Left ventricle myocardium inferior (tissue), 1 donor: Measurements from ENCODE around the gene PCYOX1L. TPM values are rescaled to one million over a fixed set of nuclear protein-coding genes. Genes with fewer than 3 reads are reported as not detected.
A peak's percentile ranks its signal among the peaks of the same experiment; 100 is the strongest.

ENCODE experiments used
- DNase-seq: peaks from one replicate; pipeline ENCODE4 v3.0.0-alpha.2; 2020
- H3K27ac ChIP-seq: fragments of 200-600 bp; replicated peaks from 2 replicates; pipeline ENCODE4 v1.8.0; 2021
- H3K27me3 ChIP-seq: fragments of 200-600 bp; 2 replicates; pipeline ENCODE4 v1.8.0; 2021; ENCODE audit warnings: low read depth
- H3K36me3 ChIP-seq: fragments of 200-600 bp; 2 replicates; pipeline ENCODE4 v1.8.0; 2021
- H3K4me1 ChIP-seq: fragments of 200-600 bp; 2 replicates; pipeline ENCODE4 v1.8.0; 2021
- H3K4me3 ChIP-seq: fragments of 200-600 bp; 2 replicates; pipeline ENCODE4 v1.8.0; 2021; ENCODE audit warnings: mild to moderate bottlenecking, moderate library complexity
- H3K9me3 ChIP-seq: fragments of 200-600 bp; replicated peaks from 2 replicates; pipeline ENCODE4 v1.8.0; 2021
- CTCF ChIP-seq: fragments of 200-600 bp; IDR thresholded peaks from 2 replicates; pipeline ENCODE4 v1.8.0; 2021; ENCODE audit warnings: antibody characterized with exemption, mild to moderate bottlenecking, borderline replicate concordance
- intact Hi-C: fragments of 100-400 bp; cut with micrococcal nuclease; formaldehyde crosslinking; loops from one replicate; pipeline ENCODE4 v1.11.0; 2022
- total RNA-seq: library from RNA; stranded (reverse); fragmentation: NEBNext Ultra II Directional; extraction: Animal tissue kit (Norgen Biotek cat#: 25700); gene quantifications from one replicate; pipeline ENCODE4 v1.2.1, GENCODE V29; 2021
- donor health status: DM: no; HTN: yes; CAD: no; lungs with severe emphysema.

Gene PCYOX1L
- total RNA-seq, 1 donor from 2014 or later, result 3.2 TPM

GRCh38 chr5:149400304-149400703 lies 42.5 kb downstream of the PCYOX1L start:
- Histone ChIP-seq H3K36me3 (no peaks in the 10 kb centered on the region), H3K27me3 (no peaks in the 10 kb centered on the region), H3K27ac (peak overlapping the region; percentile 27), H3K4me1 (peaks cover 14% of the 10 kb centered on the region), H3K4me3 (no peak overlapping the region), H3K9me3 (no peaks in the 10 kb centered on the region)
- intact Hi-C loops, result no loop called here
- no peak for TF ChIP-seq CTCF
- DNase-seq, result no peak

DNA sequence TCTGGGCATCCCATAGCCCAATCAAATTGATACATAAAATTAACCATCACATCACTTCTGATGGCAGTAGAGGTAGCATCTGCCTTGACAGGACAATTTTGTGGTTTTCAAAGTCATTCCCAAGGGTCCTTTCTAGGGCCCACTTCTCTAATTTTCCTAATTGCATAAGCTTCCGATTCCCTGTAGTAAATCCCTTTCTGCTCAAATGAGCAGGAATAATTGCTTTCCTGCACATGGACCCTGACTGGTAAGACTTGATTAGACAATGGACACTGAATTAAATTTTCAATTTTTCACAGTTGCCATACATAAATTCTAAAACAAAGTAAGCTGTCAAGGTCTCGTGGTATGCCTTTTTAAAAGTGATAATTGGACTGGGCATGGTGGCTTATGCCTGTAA lies 43.2 kb downstream of the PCYOX1L start:
- H3K27ac ChIP-seq, result peak overlapping the region; percentile 27
- TF ChIP-seq CTCF, result no peak
- H3K4me1 ChIP-seq, result peaks cover 22% of the 10 kb centered on the region
- no peaks in the 10 kb centered on the region for H3K27me3 ChIP-seq
- H3K4me3 ChIP-seq, result no peak overlapping the region
- no peak for DNase-seq
- intact Hi-C loops, result no loop called here
- H3K9me3 ChIP-seq, result no peaks in the 10 kb centered on the region
- no peaks in the 10 kb centered on the region for H3K36me3 ChIP-seq

DNA sequence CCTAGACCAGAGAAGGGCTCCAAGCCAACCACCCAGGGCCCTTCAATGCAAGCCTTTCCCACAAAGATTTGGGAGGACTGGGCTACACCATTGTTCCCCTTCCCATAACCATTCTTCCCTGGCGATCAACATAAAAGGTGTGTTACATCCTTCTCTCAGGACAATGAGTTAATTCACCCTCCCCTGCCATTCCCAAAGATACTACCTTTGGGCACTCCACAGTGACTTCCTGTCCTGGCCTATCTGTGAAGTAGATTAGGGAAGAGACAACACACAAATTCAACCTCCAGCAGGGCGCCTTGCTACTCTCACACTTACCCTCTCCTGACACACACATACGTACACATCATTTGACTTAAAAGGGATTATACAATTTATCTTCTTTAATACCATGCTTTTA lies 44.4 kb downstream of the PCYOX1L start:
- Histone ChIP-seq H3K27ac (no peak overlapping the region), H3K9me3 (no peaks in the 10 kb centered on the region), H3K4me3 (no peak overlapping the region), H3K36me3 (no peaks in the 10 kb centered on the region), H3K27me3 (no peaks in the 10 kb centered on the region), H3K4me1 (peaks cover 23% of the 10 kb centered on the region)
- no peak for TF ChIP-seq CTCF
- no peak for DNase-seq
- intact Hi-C loops, result no loop called here

- Histone ChIP-seq H3K9me3 (no peaks in the 10 kb centered on the region), H3K4me1 (peaks cover 23% of the 10 kb centered on the region), H3K36me3 (peaks cover 3% of the 10 kb centered on the region), H3K27ac (peak overlapping the region; percentile 79), H3K27me3 (no peaks in the 10 kb centered on the region), H3K4me3 (no peak overlapping the region)
- no peak for TF ChIP-seq CTCF
- intact Hi-C loops, result no loop called here
- DNase-seq, result no peak
These were observed 46.3 kb downstream of the PCYOX1L start for GRCh38 chr5:149403923-149404745.

GRCh38 chr5:149404746-149405549 lies 47.1 kb downstream of the PCYOX1L start:
- no peak for TF ChIP-seq CTCF
- intact Hi-C loops, result no loop called here
- Histone ChIP-seq H3K36me3 (peaks cover 3% of the 10 kb centered on the region), H3K9me3 (no peaks in the 10 kb centered on the region), H3K4me3 (no peak overlapping the region), H3K27me3 (no peaks in the 10 kb centered on the region), H3K4me1 (peaks cover 23% of the 10 kb centered on the region), H3K27ac (peak overlapping the region; percentile 79)
- no peak for DNase-seq
